HG02840 (cell line): Measurements from ENCODE around the gene CCL16.

ENCODE experiments used
- ATAC-seq: cut with Tn5 transposase; IDR thresholded peaks from one replicate; pipeline ENCODE4 v1.9.1; 2021; ENCODE audit warnings: mild to moderate bottlenecking, moderate library complexity, moderate number of reproducible peaks; ENCODE audit not compliant: unreplicated experiment, low FRiP score

CCL16 gene

GRCh38 chr17:35988164-35988563 is 6.9 kb upstream of the CCL16 start:
- ATAC-seq: no peak

GRCh38 chr17:35986643-35987042 is 5.3 kb upstream of the CCL16 start, which contains the start of gene CCL14:
Gene CCL14 (minus strand): TSS chr17:35986729. CDS start chr17:35986649, 80 bp downstream.
- no peak for ATAC-seq

- no peak for ATAC-seq
These were observed 2.8 kb upstream of the CCL16 start for GRCh38 chr17:35984140-35984539.

GRCh38 chr17:35982409-35983191 is 1.3 kb upstream of the CCL16 start:
- ATAC-seq: no peak

- ATAC-seq: no peak
These were observed 622 bp upstream of the CCL16 start for GRCh38 chr17:35981908-35982330.

- ATAC-seq: no peak
These were observed 3.0 kb downstream of the CCL16 start for GRCh38 chr17:35978346-35978745.

GRCh38 chr17:35977509-35977908 is 3.8 kb downstream of the CCL16 start:
- no peak for ATAC-seq

GRCh38 chr17:35973333-35974260 is 7.7 kb downstream of the CCL16 start:
- ATAC-seq: no peak

GRCh38 chr17:35972945-35973332 is 8.4 kb downstream of the CCL16 start:
- ATAC-seq: no peak

- ATAC-seq: no peak
These were observed 8.8 kb downstream of the CCL16 start for GRCh38 chr17:35972535-35972934.

- no peak for ATAC-seq
These were observed 9.2 kb downstream of the CCL16 start for GRCh38 chr17:35972066-35972465.

- no peak for ATAC-seq
These were observed 11.5 kb downstream of the CCL16 start for GRCh38 chr17:35969558-35970380.

- ATAC-seq: no peak
These were observed 12.7 kb downstream of the CCL16 start for GRCh38 chr17:35968520-35969054.

GRCh38 chr17:35965272-35965671 is 16.0 kb downstream of the CCL16 start:
- no peak for ATAC-seq

GRCh38 chr17:35963663-35964062 is 17.6 kb downstream of the CCL16 start:
- ATAC-seq: no peak

- no peak for ATAC-seq
These were observed 27.6 kb downstream of the CCL16 start for GRCh38 chr17:35953720-35954119.

GRCh38 chr17:35949401-35949800 is 31.9 kb downstream of the CCL16 start:
- ATAC-seq: no peak

- ATAC-seq: no peak
These were observed 33.2 kb downstream of the CCL16 start for GRCh38 chr17:35948092-35948491.

- no peak for ATAC-seq
These were observed 34.1 kb downstream of the CCL16 start for GRCh38 chr17:35947156-35947585.

GRCh38 chr17:35944151-35944550 is 37.1 kb downstream of the CCL16 start:
- no peak for ATAC-seq
